HepG2 (cell line): ENCODE results near the gene OR1M1. TPM values are rescaled to one million over a fixed set of nuclear protein-coding genes. Genes with fewer than 3 reads are reported as not detected.

Experiments
- ATAC-seq: fragments of 200-7000 bp; cut with Tn5 transposase; 3 replicates; pipeline ENCODE4 v1.9.1; 2020; ENCODE audit warnings: mild to moderate bottlenecking, moderate library complexity
- BruUV-seq: library from RNA; stranded (reverse); fragments of 400-500 nt; replicated peaks from 2 replicates; lab custom pipeline; 2021; lab: Mats Ljungman, UMichigan
- CTCF ChIA-PET: fragments of 300-600 bp; formaldehyde crosslinking; extraction: SDS; loops from one replicate; lab custom pipeline; 2021; ENCODE audit warnings: low total read pairs, inconsistent platforms, low intra/inter-chr PET ratio; lab: Yijun Ruan, JAX
- POLR2A ChIA-PET: fragments of 350-600 bp; sonication (Branson Sonifier 250); formaldehyde crosslinking; loops from one replicate; lab custom pipeline; 2020; ENCODE audit warnings: antibody characterized with exemption, inconsistent platforms; lab: Yijun Ruan, JAX
- DNase-seq: peaks from one replicate; pipeline ENCODE4 v3.0.0-alpha.2; 2015; ENCODE audit warnings: low spot score
- FAIRE-seq: peaks from 3 replicates; lab custom pipeline; 2011; peaks lifted over from hg19 to GRCh38; lab: Jason Lieb, UNC
- H2AFZ ChIP-seq: one replicate; pipeline ENCODE4 v1.6.1; 2011; ENCODE audit warnings: low read length, inconsistent platforms
- H3K27ac ChIP-seq: fragments of 300-600 bp; 3 replicates; pipeline ENCODE4 v1.8.0; 2011; ENCODE audit warnings: mixed run types, mild to moderate bottlenecking, mixed read lengths, low read length, inconsistent platforms; ENCODE audit not compliant: insufficient read depth; ENCODE audit errors: extremely low read length
- H3K27me3 ChIP-seq, 2 experiments: fragments of 200-600 bp in 1 of 2; 2 replicates in 1 of 2; 3 replicates in 1 of 2; pipeline versions ENCODE4 v1.6.0 to v1.8.0; 2011; ENCODE audit warnings: low read length in 2 of 2, mild to moderate bottlenecking in 2 of 2, moderate library complexity in 2 of 2, inconsistent platforms in 1 of 2; ENCODE audit not compliant: insufficient read depth in 2 of 2, control insufficient read depth in 1 of 2
- H3K36me3 ChIP-seq, 2 experiments: fragments of 200-600 bp in 1 of 2; replicated peaks in 1 of 2; 2 replicates in 1 of 2; 3 replicates in 1 of 2; pipeline versions ENCODE4 v1.5.1 to v1.8.0; 2011; ENCODE audit warnings: low read length in 2 of 2, inconsistent platforms in 1 of 2; ENCODE audit not compliant: insufficient read depth in 2 of 2, control insufficient read depth in 1 of 2
- H3K4me1 ChIP-seq: 2 replicates; pipeline ENCODE4 v1.5.1; 2012; ENCODE audit warnings: low read length, inconsistent platforms; ENCODE audit not compliant: insufficient read depth
- H3K4me2 ChIP-seq: 2 replicates; pipeline ENCODE4 v1.6.0; 2011; ENCODE audit warnings: low read depth, low read length, inconsistent platforms
- H3K4me3 ChIP-seq, 3 experiments: fragments of 200-600 bp in 1 of 3; sonication (generic), shearing (Covaris generic) in 1 of 3; replicated peaks in 1 of 3; 2 replicates each; pipeline ENCODE4 v1.5.1; 2011 to 2016; ENCODE audit warnings: low read length in 3 of 3, inconsistent platforms in 2 of 3, low read depth in 2 of 3, mild to moderate bottlenecking in 2 of 3, control low read depth in 1 of 3, mixed read lengths in 1 of 3; ENCODE audit not compliant: insufficient read depth in 1 of 3
- H3K79me2 ChIP-seq: one replicate; pipeline ENCODE4 v1.6.1; 2011; ENCODE audit warnings: low read length, inconsistent platforms; ENCODE audit not compliant: insufficient read depth
- H3K9ac ChIP-seq: 2 replicates; pipeline ENCODE4 v1.6.0; 2011; ENCODE audit warnings: mild to moderate bottlenecking, low read depth, low read length, inconsistent platforms; ENCODE audit not compliant: insufficient read depth
- H3K9me3 ChIP-seq: 2 replicates; pipeline ENCODE4 v1.5.1; 2012; ENCODE audit warnings: mild to moderate bottlenecking, low read length
- H4K20me1 ChIP-seq: 2 replicates; pipeline ENCODE4 v1.6.0; 2011; ENCODE audit warnings: inconsistent platforms, mild to moderate bottlenecking, low read length, moderate library complexity; ENCODE audit not compliant: insufficient read depth
- AGO1 ChIP-seq: fragments of 200-400 bp; formaldehyde crosslinking; IDR thresholded peaks from 2 replicates; pipeline ENCODE4 v1.6.1; 2017; ENCODE audit warnings: mild to moderate bottlenecking, low read depth, low read length, moderate library complexity; ENCODE audit not compliant: poor library complexity, severe bottlenecking
- ATF7-NPFF ChIP-seq: sonication (generic); formaldehyde crosslinking; IDR thresholded peaks from 2 replicates; pipeline ENCODE4 v1.8.1; 2023; ENCODE audit warnings: mild to moderate bottlenecking, low read depth, missing genetic modification reagents, moderate library complexity
- CEBPG ChIP-seq: IDR thresholded peaks from 2 replicates; pipeline ENCODE4 v1.6.1; 2016
- E2F5 ChIP-seq: sonication (generic); formaldehyde crosslinking; conservative IDR thresholded peaks from 2 replicates; pipeline ENCODE4 v1.4.0; 2020; ENCODE audit warnings: missing genetic modification reagents
- GLI4 ChIP-seq: sonication (generic); formaldehyde crosslinking; IDR thresholded peaks from 2 replicates; pipeline ENCODE4 v1.5.1; 2020; ENCODE audit warnings: missing genetic modification reagents, mild to moderate bottlenecking, moderate library complexity, borderline replicate concordance
- KAT7 ChIP-seq: IDR thresholded peaks from 2 replicates; pipeline ENCODE4 v1.6.1; 2018; ENCODE audit warnings: borderline replicate concordance, missing compliant biosample characterization
- MED13 ChIP-seq: sonication (generic); formaldehyde crosslinking; IDR thresholded peaks from 2 replicates; pipeline ENCODE4 v1.5.0; 2020; ENCODE audit warnings: missing genetic modification reagents
- MXI1 ChIP-seq: IDR thresholded peaks from 3 replicates; pipeline ENCODE4 v1.6.1; 2012; ENCODE audit warnings: low read depth, low read length, inconsistent platforms, borderline replicate concordance
- TBP ChIP-seq: sonication (generic); formaldehyde crosslinking; IDR thresholded peaks from 2 replicates; pipeline ENCODE4 v1.5.0; 2020; ENCODE audit warnings: missing genetic modification reagents
- WGBS: methylation state at CpG from one replicate; pipeline ENCODE4 v1.1.6; 2017; ENCODE audit warnings: low lambda C conversion rate; 5-methylcytosine and 5-hydroxymethylcytosine counted together
- in situ Hi-C: cut with HindIII; loops from 2 replicates; pipeline ENCODE4 v1.10.0; 2017; ENCODE audit warnings: low pct_unique_long_range_greater_than_20kb; ENCODE audit not compliant: extremely low pct_ligation_motif_present
- intact Hi-C: fragments of 100-400 bp; cut with micrococcal nuclease; formaldehyde crosslinking; loops from one replicate; pipeline ENCODE4 v1.10.0; 2022; ENCODE audit not compliant: unreplicated experiment
- polyA plus RNA-seq, 8 experiments: library from polyadenylated mRNA; depleted of rRNA in 3 of 8; stranded (reverse) in 7 of 8; unstranded in 1 of 8; fragments of >200 nt; fragmentation: Illumina TruSeq in 4 of 8; extraction: Trizol in 4 of 8; gene quantifications; 2 replicates each; pipeline versions ENCODE4 v1.2.1 to v1.2.3, GENCODE V29; 2011 to 2016; ENCODE audit warnings: low read depth in 4 of 8, missing spikeins in 1 of 8, mixed read lengths in 1 of 8; ENCODE audit not compliant: insufficient read depth in 1 of 8
- total RNA-seq, 5 experiments: library from RNA; depleted of rRNA; stranded (reverse); fragments of >200 nt; fragmentation: Illumina TruSeq; extraction: Trizol; gene quantifications; 2 replicates each; pipeline ENCODE4 v1.2.3, GENCODE V29; 2016; ENCODE audit warnings: low read depth in 1 of 5

OR1M1 gene
- total and polyA plus RNA-seq, 2 of the 13 experiments (the other 11 are each of a cell fraction or from before 2014, with no cell fraction given): not detected

- H3K36me3 ChIP-seq: no peaks in the 10 kb centered on the region
- ChIA-PET CTCF (no interaction called here), POLR2A (no interaction called here)
- BruUV-seq: no TSS peak
- FAIRE-seq (no peak), ATAC-seq (no peak), DNase-seq (no peak)
- no peaks in the 10 kb centered on the region for H4K20me1 ChIP-seq
- no peak overlapping the region for H3K4me2 ChIP-seq
- H3K27me3 ChIP-seq: no peaks in the 10 kb centered on the region; a peak in 1 of 5 replicates
- no peak for TF ChIP-seq KAT7 (CRISPR knock-in tag)
- no peak for TF ChIP-seq E2F5
- TF ChIP-seq GLI4 (CRISPR knock-in tag): no peak
- no peaks in the 10 kb centered on the region for H3K9me3 ChIP-seq
- H3K4me1 ChIP-seq: no peaks in the 10 kb centered on the region
- no peak overlapping the region for H3K4me3 ChIP-seq
- in situ Hi-C loops (loop anchor here (25.0 kb wide), 1 partner anchor 659 kb away; no protein-coding TSS in a partner anchor), intact Hi-C loops (no loop called here)
- H3K27ac ChIP-seq: no peak overlapping the region
- no peaks in the 10 kb centered on the region for H3K79me2 ChIP-seq
- WGBS: 11% methylated on average over 3 of the region's 3 CpGs
- no peak overlapping the region for H2AFZ ChIP-seq
- no peak overlapping the region for H3K9ac ChIP-seq
Measured at GRCh38 chr19:9128171-9128570, 41.3 kb downstream of the OR1M1 start.

DNA sequence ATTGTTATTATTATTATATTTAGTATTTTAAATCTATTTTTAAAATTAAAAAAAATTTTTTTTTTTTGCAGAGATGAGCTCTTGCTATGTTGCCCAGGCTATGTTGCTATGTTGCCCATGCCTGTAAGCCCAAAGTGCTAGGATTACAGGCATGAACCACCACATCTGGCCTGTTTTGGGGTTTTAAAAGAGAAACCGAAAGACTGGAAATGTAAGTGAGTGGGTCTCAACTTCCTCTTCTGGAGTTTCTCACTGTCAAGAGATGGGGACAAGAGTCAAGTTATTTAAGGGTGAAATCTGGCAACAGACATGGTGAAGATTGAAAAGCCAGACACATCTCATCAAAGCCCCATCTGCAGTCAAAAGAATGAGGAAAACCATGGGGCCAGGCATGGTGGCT, 44.1 kb downstream of the OR1M1 start:
- FAIRE-seq (no peak), ATAC-seq (no peak)
- intact Hi-C loops: loop anchor here (10.0 kb wide), 2 partner anchors 304 to 454 kb away; partner anchors contain the start of genes ZNF121 and ZNF266
- H4K20me1 ChIP-seq: no peaks in the 10 kb centered on the region
- 89% methylated on average over 1 of the region's 1 CpG for WGBS
- no peaks in the 10 kb centered on the region for H3K9me3 ChIP-seq
- ChIA-PET CTCF (no interaction called here), POLR2A (no interaction called here)
- H3K27ac ChIP-seq: no peak overlapping the region
- no peaks in the 10 kb centered on the region for H3K4me1 ChIP-seq
- no TSS peak for BruUV-seq
- no peak overlapping the region for H3K4me3 ChIP-seq
- no peak overlapping the region for H2AFZ ChIP-seq
- TF ChIP-seq TBP (CRISPR knock-in tag): no peak
- TF ChIP-seq CEBPG (CRISPR knock-in tag): no peak
- TF ChIP-seq ATF7-NPFF (CRISPR knock-in tag): no peak
- TF ChIP-seq AGO1: no peak
- TF ChIP-seq MED13 (CRISPR knock-in tag): no peak
- no peak for TF ChIP-seq MXI1
- TF ChIP-seq, all 625 proteins: peak for 0
- H3K79me2 ChIP-seq: no peaks in the 10 kb centered on the region
- in situ Hi-C loops: loop anchor here (25.0 kb wide), 1 partner anchor 656 kb away; no protein-coding TSS in a partner anchor
- DNase-seq: no peak
- H3K9ac ChIP-seq: no peak overlapping the region
- no peak overlapping the region for H3K4me2 ChIP-seq
- peaks cover 0 to 2% of the 10 kb centered on the region in 2 experiments; a peak in 2 of 5 replicates for H3K27me3 ChIP-seq
- no peaks in the 10 kb centered on the region for H3K36me3 ChIP-seq
